ENCODE measurements around the gene SPTAN1. TPM values are rescaled to one million over a fixed set of nuclear protein-coding genes. Genes with fewer than 3 reads are reported as not detected.
A peak's percentile ranks its signal among the peaks of the same experiment; 100 is the strongest.
"Not testable (repeated sequence)": the region's sequence is repeated elsewhere in the genome, so short reads cannot be mapped to it uniquely, and the experiment has no call there.

The SPTAN1 gene
- total RNA-seq, 2 donors from 2014 or later: 277 to 336 TPM

- ATAC-seq; intact Hi-C loops (cut with DNase I); DNase-seq: not testable (repeated sequence)
These were observed 34.5 kb downstream of the SPTAN1 start for GRCh38 chr9:128586934-128587333.

GRCh38 chr9:128587453-128587852 lies 35.1 kb downstream of the SPTAN1 start:
- ATAC-seq (no peak), DNase-seq (no peak)
- intact Hi-C loops (cut with DNase I): no loop called here

GRCh38 chr9:128588581-128589233 lies 36.3 kb downstream of the SPTAN1 start:
- intact Hi-C loops (cut with DNase I): no loop called here
- ATAC-seq: no peak
- no peak for DNase-seq

GRCh38 chr9:128593039-128593438 lies 40.7 kb downstream of the SPTAN1 start:
- intact Hi-C loops (cut with DNase I): no loop called here
- ATAC-seq: no peak

GRCh38 chr9:128593856-128594255 lies 41.5 kb downstream of the SPTAN1 start:
- no peak for ATAC-seq
- no peak for DNase-seq
- intact Hi-C loops (cut with DNase I): no loop called here

More at GRCh38 chr9:128593039-128593438, 40.7 kb downstream of the SPTAN1 start:
- DNase-seq: no peak

- ATAC-seq: no peak
- intact Hi-C loops (cut with DNase I): no loop called here
These were observed 43.1 kb downstream of the SPTAN1 start for GRCh38 chr9:128595471-128595870.

GRCh38 chr9:128600099-128600498 lies 47.7 kb downstream of the SPTAN1 start:
- intact Hi-C loops (cut with DNase I): no loop called here
- no peak for DNase-seq
- no peak for ATAC-seq

More at GRCh38 chr9:128595471-128595870, 43.1 kb downstream of the SPTAN1 start:
- DNase-seq: no peak

GRCh38 chr9:128603697-128604096 lies 51.3 kb downstream of the SPTAN1 start:
- no peak for DNase-seq
- ATAC-seq: no peak
- intact Hi-C loops (cut with DNase I): no loop called here

- ATAC-seq: peak; percentile 97
- intact Hi-C loops (cut with DNase I): no loop called here
- DNase-seq: peak; percentile 87
These were observed 55.4 kb downstream of the SPTAN1 start for GRCh38 chr9:128607642-128608350.

GRCh38 chr9:128610897-128611296 lies 58.5 kb downstream of the SPTAN1 start:
- ATAC-seq (no peak), DNase-seq (no peak)
- intact Hi-C loops (cut with DNase I): no loop called here

GRCh38 chr9:128611600-128612394 lies 59.4 kb downstream of the SPTAN1 start:
- intact Hi-C loops (cut with DNase I): no loop called here
- ATAC-seq: no peak
- no peak for DNase-seq

- DNase-seq (no peak), ATAC-seq (no peak)
- intact Hi-C loops (cut with DNase I): no loop called here
These were observed 62.3 kb downstream of the SPTAN1 start for GRCh38 chr9:128614728-128615127.

GRCh38 chr9:128615571-128615970 lies 63.2 kb downstream of the SPTAN1 start:
- intact Hi-C loops (cut with DNase I): no loop called here
- DNase-seq (no peak), ATAC-seq (no peak)

GRCh38 chr9:128617943-128618342 lies 65.6 kb downstream of the SPTAN1 start:
- intact Hi-C loops (cut with DNase I): no loop called here
- DNase-seq (no peak), ATAC-seq (no peak)

- intact Hi-C loops (cut with DNase I): no loop called here
- ATAC-seq (no peak), DNase-seq (no peak)
These were observed 66.7 kb downstream of the SPTAN1 start for GRCh38 chr9:128619127-128619526.

- DNase-seq (no peak), ATAC-seq (no peak)
- intact Hi-C loops (cut with DNase I): no loop called here
These were observed 67.4 kb downstream of the SPTAN1 start for GRCh38 chr9:128619779-128620178.

GRCh38 chr9:128621730-128622455 lies 69.5 kb downstream of the SPTAN1 start:
- ATAC-seq: peak in 1 of 2 donors; percentile 6
- intact Hi-C loops (cut with DNase I): no loop called here
- DNase-seq: no peak

GRCh38 chr9:128624566-128624965 lies 72.2 kb downstream of the SPTAN1 start:
- intact Hi-C loops (cut with DNase I): no loop called here
- DNase-seq (peak; percentile 7), ATAC-seq (no peak)

- intact Hi-C loops (cut with DNase I): no loop called here
- ATAC-seq (no peak), DNase-seq (peak; percentile 20)
These were observed 73.2 kb downstream of the SPTAN1 start for GRCh38 chr9:128625391-128626146.

All from left cardiac atrium (tissue), 4 donors.